GM23338 (cell line): ENCODE measurements around the gene TBC1D30.
"Not testable (repeated sequence)": the region's sequence is repeated elsewhere in the genome, so short reads cannot be mapped to it uniquely, and the experiment has no call there.

Experiments used
- CTCF ChIP-seq, 2 experiments: fragments of 200-600 bp in 1 of 2; sonication (generic) in 1 of 2; conservative IDR thresholded peaks; 2 replicates each; pipeline versions ENCODE4 v1.5.1 to v1.6.1; 2016 to 2017; ENCODE audit warnings: antibody characterized with exemption in 2 of 2, low read depth in 2 of 2, mild to moderate bottlenecking in 2 of 2, moderate library complexity in 1 of 2
- ETS1 ChIP-seq: IDR thresholded peaks from 2 replicates; pipeline ENCODE4 v1.6.1; 2016; ENCODE audit warnings: antibody characterized with exemption
- EZH2 ChIP-seq: fragments of 200-600 bp; sonication (generic); IDR thresholded peaks from one replicate; pipeline ENCODE4 v1.8.0; 2017; ENCODE audit warnings: antibody characterized with exemption, mild to moderate bottlenecking, low read depth; ENCODE audit not compliant: unreplicated experiment
- JUNB ChIP-seq: IDR thresholded peaks from one replicate; pipeline ENCODE4 v1.6.1; 2016; ENCODE audit warnings: antibody characterized with exemption; ENCODE audit not compliant: unreplicated experiment
- POLR2AphosphoS5 ChIP-seq: IDR thresholded peaks from 2 replicates; pipeline ENCODE4 v1.6.1; 2016; ENCODE audit warnings: antibody characterized with exemption, low read depth
- STAT1 ChIP-seq: IDR thresholded peaks from one replicate; pipeline ENCODE4 v1.6.1; 2016; ENCODE audit warnings: antibody characterized with exemption; ENCODE audit not compliant: unreplicated experiment
- ZNF462 ChIP-seq: fragments of 250-450 bp; sonication (Bioruptor Pico); IDR thresholded peaks from 2 replicates; pipeline ENCODE4 v1.5.0; 2020; ENCODE audit warnings: mild to moderate bottlenecking, moderate library complexity
- TF ChIP-seq, protein P1 (sequence below): IDR thresholded peaks from one replicate; pipeline ENCODE4 v1.6.1; 2018; ENCODE audit warnings: antibody characterized with exemption; ENCODE audit not compliant: unreplicated experiment

DNA sequence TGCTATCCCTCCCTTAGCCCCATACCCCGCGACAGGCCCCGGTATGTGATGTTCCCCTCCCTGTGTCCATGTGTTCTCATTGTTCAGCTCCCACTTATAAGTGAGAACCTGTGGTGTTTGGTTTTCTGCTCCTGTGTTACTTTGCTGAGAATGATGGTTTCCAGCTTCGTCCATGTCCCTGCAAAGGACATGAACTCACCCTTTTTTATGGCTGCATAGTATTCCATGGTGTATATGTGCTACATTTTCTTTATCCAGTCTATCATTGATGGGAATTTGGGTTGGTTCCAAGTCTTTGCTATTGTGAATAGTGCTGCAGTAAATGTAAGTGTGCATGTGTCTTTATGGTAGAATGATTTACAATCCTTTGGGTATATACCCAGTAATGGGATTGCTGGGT is 24.0 kb downstream of the TBC1D30 start:
- TF ChIP-seq CTCF (conservative IDR thresholded peaks at IDR 0.05; ENCODE audit: low read depth in 2 of 2); EZH2; ETS1; POLR2AphosphoS5; ZNF462 (CRISPR knock-in tag); JUNB; STAT1: not testable (repeated sequence)
- TF ChIP-seq, protein P1, sequence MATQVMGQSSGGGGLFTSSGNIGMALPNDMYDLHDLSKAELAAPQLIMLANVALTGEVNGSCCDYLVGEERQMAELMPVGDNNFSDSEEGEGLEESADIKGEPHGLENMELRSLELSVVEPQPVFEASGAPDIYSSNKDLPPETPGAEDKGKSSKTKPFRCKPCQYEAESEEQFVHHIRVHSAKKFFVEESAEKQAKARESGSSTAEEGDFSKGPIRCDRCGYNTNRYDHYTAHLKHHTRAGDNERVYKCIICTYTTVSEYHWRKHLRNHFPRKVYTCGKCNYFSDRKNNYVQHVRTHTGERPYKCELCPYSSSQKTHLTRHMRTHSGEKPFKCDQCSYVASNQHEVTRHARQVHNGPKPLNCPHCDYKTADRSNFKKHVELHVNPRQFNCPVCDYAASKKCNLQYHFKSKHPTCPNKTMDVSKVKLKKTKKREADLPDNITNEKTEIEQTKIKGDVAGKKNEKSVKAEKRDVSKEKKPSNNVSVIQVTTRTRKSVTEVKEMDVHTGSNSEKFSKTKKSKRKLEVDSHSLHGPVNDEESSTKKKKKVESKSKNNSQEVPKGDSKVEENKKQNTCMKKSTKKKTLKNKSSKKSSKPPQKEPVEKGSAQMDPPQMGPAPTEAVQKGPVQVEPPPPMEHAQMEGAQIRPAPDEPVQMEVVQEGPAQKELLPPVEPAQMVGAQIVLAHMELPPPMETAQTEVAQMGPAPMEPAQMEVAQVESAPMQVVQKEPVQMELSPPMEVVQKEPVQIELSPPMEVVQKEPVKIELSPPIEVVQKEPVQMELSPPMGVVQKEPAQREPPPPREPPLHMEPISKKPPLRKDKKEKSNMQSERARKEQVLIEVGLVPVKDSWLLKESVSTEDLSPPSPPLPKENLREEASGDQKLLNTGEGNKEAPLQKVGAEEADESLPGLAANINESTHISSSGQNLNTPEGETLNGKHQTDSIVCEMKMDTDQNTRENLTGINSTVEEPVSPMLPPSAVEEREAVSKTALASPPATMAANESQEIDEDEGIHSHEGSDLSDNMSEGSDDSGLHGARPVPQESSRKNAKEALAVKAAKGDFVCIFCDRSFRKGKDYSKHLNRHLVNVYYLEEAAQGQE, result not testable (repeated sequence)
